NCI-H2227 treated with DMSO at 0.1 percent for 48 hours (cell line): Measurements from ENCODE around the gene LUZP2.

Experiments
- DNase-seq: peaks from one replicate; lab custom pipeline; 2025; lab: John Stamatoyannopoulos, UW

Gene LUZP2

DNA sequence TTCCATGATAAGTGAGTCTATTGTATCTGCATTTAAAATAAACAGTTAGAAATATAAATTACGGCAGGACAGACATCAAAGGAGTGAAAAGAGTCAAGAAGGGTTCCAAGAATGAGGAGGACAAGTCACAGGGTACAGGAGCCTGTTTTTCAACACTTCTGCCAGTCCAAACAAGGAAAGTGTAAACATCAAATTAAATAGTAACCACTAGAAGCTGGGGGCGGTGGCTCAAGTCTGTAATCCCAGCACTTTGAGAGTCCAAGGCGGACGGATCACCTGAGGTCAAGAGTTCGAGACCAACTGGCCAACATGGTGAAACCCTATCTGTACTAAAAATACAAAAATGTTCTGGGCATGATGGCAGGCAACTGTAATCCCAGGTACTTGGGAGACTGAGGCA is 219.6 kb downstream of the LUZP2 start:
- DNase-seq: no peak

GRCh38 chr11:24723231-24723630 is 226.4 kb downstream of the LUZP2 start:
- no peak for DNase-seq

DNA sequence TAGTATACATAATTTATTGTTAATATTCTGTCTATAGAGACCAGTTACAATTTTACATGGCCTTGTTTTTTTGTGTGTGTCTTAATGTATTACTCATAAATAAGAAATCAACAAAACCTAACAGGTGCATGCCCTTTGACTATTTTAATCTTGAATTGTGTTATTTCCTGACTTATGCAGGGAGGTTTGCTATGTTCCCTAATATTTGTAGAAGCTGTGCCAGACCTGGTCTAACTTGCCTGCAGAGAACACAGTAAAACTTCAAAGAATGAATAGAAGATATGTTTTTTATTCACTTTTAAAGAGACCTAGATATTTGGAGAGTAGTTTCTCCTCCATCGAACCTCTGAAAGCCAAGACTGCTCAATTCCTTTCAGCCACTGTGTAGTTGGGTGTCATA is 234.7 kb downstream of the LUZP2 start:
- DNase-seq: no peak

GRCh38 chr11:24734742-24735237 is 237.9 kb downstream of the LUZP2 start:
- no peak for DNase-seq

DNA sequence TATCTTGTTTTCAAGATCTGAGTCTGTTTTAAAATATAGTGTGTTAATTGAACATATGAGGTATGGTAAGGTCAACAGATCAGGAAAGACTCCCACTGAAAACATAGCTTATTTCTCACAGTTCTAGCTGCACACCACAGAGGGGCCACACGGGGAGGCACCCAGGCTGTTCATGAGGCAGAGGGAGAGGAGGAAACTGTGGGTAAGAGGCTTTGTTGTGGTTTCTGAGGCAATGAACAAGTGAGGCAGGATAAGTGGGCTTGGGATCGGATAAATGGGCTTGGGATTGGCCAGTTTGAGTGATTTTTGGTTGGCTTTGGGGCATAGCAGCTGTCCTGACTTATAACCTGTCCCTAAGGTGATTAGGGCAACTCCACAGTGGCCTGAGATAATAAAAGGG is 242.1 kb downstream of the LUZP2 start:
- DNase-seq: no peak

DNA sequence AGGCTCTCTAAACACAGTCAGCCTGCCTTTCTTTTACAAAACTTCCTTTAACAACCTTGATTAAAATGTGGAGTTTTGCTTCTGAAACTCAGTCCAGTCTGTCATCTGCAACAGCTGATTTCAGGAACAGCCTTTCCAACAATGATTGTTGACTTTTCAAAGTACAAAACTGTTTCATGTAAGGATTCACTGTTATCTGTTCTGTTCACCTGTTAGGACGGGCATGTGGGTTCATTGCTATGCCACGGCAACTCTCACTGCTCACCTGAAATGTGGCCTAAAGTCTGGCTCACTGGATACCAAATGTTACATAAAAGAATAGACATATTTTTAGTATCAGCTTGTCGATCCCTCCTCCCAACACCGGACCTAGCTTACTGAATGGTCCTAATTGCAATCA is 242.8 kb downstream of the LUZP2 start:
- no peak for DNase-seq

DNA sequence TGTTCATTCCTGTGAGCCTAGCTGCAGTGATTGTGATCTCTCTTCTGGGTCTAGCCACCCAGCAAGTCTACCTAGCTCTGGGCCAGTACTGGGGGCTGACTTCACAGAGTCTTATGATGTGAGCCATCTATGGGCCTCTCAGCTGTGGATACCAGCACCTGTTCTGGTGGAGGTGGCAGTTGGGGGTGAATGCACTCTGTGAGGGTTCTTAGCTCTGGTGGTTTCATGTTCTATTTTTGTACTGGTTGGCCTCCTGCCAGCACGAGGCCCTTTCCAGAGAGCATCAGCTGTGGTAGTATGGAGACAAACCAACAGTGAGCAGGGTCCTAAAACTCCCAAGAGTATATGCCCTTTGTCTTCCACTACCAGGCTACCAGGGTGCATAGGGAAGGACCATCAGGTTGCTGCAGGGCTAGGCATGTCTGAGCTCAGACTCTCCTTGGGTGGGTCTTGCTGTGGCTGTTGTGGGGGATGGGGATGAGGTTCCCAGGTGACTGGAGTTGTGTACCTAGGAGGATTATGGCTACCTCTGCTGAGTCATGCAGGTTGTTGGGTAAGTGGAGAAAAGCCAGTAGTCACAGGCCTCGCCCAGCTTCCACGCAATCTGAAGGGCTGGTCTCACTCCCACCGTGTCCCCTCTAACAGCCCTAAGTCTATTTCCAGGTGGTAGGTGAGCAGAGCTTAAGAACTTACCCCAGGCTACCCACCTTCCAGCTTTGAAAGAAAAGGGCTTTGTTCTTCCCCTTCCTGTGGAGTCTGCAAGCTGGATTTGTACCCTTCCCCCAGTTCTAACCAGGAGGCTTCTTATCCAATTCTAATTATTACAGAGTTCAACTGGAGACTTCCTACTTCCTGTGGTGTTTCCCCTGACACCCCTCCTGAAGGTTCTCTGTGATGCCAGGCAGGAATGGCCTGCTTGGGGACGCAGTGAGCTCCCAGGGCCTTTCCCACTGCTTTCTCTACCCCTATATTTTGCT is 250.7 kb downstream of the LUZP2 start:
- DNase-seq: no peak

GRCh38 chr11:24748261-24748660 is 251.4 kb downstream of the LUZP2 start:
- DNase-seq: no peak

DNA sequence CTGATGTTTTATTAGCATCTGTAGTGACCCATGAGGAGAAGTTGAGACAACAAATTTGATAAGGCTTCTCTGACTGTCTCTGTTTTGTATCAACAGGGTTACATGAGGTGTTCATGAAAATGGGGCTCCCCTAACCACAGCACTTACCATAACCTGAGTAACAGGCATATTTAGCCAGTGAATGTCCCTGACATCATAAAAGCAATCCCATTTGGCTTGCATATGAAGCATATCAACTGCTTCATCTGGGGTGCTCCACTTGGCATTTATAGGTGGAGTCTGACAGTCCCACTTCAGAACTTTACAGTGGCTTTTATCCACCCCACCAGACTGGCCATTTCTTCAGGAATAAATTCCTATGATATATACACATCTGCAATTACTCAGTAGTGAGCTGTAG is 257.6 kb downstream of the LUZP2 start:
- no peak for DNase-seq

DNA sequence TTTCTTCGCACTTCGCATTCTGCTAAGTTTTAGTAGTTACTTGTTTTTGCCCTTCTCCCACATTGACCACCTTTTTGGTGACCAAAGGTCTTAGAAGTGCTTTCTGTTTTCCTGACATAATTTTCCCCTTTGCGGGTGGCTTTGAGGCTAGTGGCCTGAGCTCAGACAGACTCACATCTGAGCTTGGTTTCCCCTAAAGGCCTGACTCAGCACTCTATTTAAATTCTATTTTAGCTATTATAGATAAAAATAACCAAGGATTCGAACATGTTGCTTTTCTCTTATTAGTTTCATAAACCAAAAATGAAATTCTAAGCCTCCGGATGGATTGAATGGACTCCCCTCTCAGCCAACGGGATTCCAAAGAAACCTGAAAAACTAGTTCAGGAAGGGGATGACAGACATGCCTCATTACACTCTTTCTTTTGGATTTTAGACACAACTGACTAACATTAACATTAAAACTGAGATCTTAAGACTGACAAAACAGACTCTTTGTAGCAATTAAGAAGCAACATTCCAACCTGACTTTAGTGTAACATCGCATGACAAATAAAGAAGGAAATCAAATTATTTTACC is 258.5 kb downstream of the LUZP2 start:
- no peak for DNase-seq

- no peak for DNase-seq
Measured at GRCh38 chr11:24759742-24760141, 262.9 kb downstream of the LUZP2 start.

DNA sequence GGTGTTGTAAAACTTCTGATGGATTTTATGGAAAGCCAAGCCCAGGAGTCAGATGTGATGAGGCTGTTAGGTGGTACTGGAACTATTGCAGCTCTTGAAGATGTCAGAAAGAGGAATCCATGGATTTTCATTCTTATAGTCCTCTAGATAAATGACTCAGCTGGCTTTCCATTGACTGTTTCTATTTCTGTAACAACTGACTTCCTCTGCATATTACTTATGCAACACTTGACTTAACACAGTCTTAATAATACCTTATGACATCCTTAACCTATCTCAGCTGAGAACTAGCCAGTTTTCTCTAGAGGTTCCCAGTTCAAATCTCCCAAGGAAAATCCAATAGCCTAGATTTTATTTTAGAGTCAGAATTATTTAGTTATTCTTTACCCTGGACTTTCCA is 263.8 kb downstream of the LUZP2 start:
- DNase-seq: no peak

DNA sequence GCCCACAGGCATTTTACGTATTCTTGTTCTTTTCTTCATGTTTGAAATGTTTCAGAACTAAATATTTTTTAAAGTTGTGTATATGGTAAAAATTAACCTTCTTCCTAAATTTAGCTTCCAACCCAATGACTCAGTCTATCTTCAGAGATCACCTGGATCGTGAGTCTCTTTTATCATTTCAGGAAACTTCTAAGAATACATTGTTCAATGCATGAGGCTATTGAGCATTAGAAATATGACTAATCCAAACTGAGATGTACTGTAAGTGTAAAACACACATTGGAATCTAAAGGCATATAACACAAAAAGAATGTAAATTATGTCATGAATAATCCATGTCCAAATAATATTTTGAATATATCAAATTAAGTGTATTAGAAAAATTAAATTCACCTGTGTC is 265.2 kb downstream of the LUZP2 start:
- no peak for DNase-seq

GRCh38 chr11:24767411-24767810 is 270.6 kb downstream of the LUZP2 start:
- no peak for DNase-seq

DNA sequence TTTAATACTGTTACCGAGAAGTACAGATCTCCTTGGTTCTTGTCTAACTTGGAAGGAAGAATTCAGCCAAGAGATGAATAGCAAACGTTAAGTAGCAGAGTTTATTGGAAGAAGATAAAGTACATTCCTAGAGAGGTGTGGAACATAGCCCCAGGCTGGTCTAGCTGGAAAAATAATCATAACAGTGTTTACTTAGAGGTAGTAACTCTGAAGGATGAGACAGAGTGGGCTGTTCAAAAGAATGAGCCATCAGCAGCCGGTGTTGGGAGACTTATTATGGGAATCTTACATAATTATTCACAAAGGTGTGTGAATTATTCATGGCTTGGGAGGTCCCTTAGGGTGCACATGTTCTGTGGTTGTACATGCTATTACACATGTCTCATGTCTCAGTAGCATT is 276.5 kb downstream of the LUZP2 start:
- no peak for DNase-seq

GRCh38 chr11:24779791-24780190 is 282.9 kb downstream of the LUZP2 start:
- DNase-seq: no peak

- DNase-seq: no peak
Measured at GRCh38 chr11:24781288-24781687, 284.4 kb downstream of the LUZP2 start.

- no peak for DNase-seq
Measured at GRCh38 chr11:24793479-24793878, 296.6 kb downstream of the LUZP2 start.

DNA sequence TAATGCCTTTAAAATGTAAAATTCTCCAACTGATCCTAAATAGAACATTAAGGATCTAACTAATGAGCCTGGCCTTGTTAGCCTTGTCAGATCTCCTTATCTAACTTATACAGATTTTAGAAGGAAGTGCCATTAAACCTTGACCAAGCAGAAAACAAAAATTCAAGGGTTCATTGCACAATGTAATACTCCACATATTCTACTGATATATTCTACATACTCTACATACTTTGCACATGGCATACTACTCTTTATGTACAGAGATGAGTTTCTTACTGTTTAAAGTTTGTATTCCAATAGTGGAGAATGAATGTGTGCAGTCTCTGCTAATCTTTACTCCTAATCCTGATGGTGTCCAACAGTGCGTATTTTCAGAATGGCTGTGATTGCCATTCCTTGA is 297.2 kb downstream of the LUZP2 start:
- DNase-seq: no peak

DNA sequence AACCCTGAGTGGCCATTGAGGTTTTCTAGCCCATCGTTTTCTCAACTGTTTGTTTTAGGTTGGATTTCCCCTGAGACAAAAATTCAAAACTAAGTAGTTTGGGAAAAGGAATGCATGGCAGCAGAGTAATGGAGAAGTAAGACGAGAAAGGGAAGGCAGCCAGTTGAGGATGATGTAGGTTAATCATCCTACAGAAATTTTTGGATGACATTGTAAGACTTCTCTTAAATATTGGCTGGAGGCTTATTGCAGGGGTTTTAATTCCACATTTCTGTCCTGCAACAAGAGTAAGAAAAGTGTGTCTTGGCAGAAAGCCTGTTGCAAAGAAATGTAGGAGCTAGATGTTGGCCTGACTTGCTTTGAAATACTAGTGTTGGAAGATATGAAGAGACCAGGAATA is 308.8 kb downstream of the LUZP2 start:
- no peak for DNase-seq

DNA sequence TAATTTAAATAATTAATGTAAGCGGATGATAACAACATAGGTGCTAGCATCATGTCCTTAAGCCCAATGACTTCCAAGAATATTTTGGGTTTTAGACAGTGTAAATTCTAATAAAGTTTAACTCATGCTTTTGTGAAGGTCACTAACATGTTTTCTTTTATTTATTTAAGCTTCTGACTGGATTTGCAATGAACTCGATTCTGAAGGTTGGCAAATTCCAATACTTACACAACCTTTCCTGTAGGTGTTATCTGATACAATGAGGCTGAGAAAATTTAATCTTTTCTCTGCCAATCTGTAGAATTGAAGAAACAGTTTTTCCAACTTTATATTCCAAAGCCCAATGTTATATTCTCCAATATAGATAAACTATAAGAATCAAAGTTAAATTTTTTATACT is 311.3 kb downstream of the LUZP2 start:
- no peak for DNase-seq

DNA sequence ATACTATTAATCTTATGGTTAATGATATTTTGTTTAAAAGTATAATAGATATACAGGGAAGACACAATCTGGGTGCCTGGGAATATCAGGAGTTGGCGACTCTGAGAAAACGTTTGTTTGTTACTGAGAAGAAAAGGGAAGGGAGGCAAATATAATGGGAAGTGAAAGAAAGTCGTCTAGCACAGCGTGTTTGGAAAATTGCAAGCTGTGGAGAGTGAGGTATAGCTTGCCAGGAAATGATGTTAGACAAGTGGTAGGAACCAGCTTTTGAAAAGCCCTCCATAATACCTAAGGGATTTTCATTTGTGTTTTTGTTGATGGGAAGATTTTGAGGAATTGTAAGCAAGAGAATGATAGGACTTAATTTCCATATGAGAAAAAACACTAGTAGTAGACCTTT is 322.2 kb downstream of the LUZP2 start:
- no peak for DNase-seq

- no peak for DNase-seq
Measured at GRCh38 chr11:24819863-24820434, 323.1 kb downstream of the LUZP2 start.
